Stimulated activated naive CD4-positive, alpha-beta T cell treated with Interleukin-2 at 50 U/mL for 16 hours (primary cell): ENCODE data around the gene ARHGAP22.

ENCODE experiments used
- DNase-seq: peaks from one replicate; lab custom pipeline; 2025; lab: John Stamatoyannopoulos, UW

Gene ARHGAP22

GRCh38 chr10:48463318-48464003 is 141.4 kb downstream of the ARHGAP22 start:
- DNase-seq: no peak

- no peak for DNase-seq
Measured at GRCh38 chr10:48462482-48463020, 142.3 kb downstream of the ARHGAP22 start.

GRCh38 chr10:48461623-48462481 is 143.0 kb downstream of the ARHGAP22 start:
- no peak for DNase-seq

- no peak for DNase-seq
Measured at GRCh38 chr10:48460182-48460581, 144.7 kb downstream of the ARHGAP22 start.

- no peak for DNase-seq
Measured at GRCh38 chr10:48459270-48460150, 145.4 kb downstream of the ARHGAP22 start.

GRCh38 chr10:48458662-48459048 is 146.2 kb downstream of the ARHGAP22 start:
- no peak for DNase-seq

GRCh38 chr10:48457949-48458661 is 146.8 kb downstream of the ARHGAP22 start:
- DNase-seq: no peak

GRCh38 chr10:48456808-48457761 is 147.8 kb downstream of the ARHGAP22 start:
- DNase-seq: no peak

GRCh38 chr10:48456361-48456804 is 148.5 kb downstream of the ARHGAP22 start:
- DNase-seq: no peak

- DNase-seq: no peak
Measured at GRCh38 chr10:48455392-48456151, 149.3 kb downstream of the ARHGAP22 start.

GRCh38 chr10:48455055-48455391 is 149.8 kb downstream of the ARHGAP22 start:
- DNase-seq: no peak

- no peak for DNase-seq
Measured at GRCh38 chr10:48454302-48455054, 150.4 kb downstream of the ARHGAP22 start.

GRCh38 chr10:48453451-48454301 is 151.2 kb downstream of the ARHGAP22 start:
- no peak for DNase-seq

- no peak for DNase-seq
Measured at GRCh38 chr10:48452879-48453412, 151.9 kb downstream of the ARHGAP22 start.

- no peak for DNase-seq
Measured at GRCh38 chr10:48451969-48452878, 152.6 kb downstream of the ARHGAP22 start.

GRCh38 chr10:48450741-48451466 is 154.0 kb downstream of the ARHGAP22 start:
- DNase-seq: no peak
